ENCODE results near the gene NLGN3. TPM values are rescaled to one million over a fixed set of nuclear protein-coding genes. Genes with fewer than 3 reads are reported as not detected.

Gene NLGN3
- total RNA-seq, 2 experiments from 2014 or later, result 3.4 to 4.3 TPM

GRCh38 chrX:71148278-71148663 lies 3.6 kb downstream of the NLGN3 start:
- H3K27me3 Mint-ChIP-seq, result no peaks in the 10 kb centered on the region
- peaks cover 13% of the 10 kb centered on the region for H3K4me1 Mint-ChIP-seq (ENCODE audit: low read depth)
- intact Hi-C loops (cut with DNase I, micrococcal nuclease), result no loop called here
- ATAC-seq (ENCODE audit: poor library complexity) (no peak), DNase-seq (no peak)
- TF ChIP-seq CTCF (IDR thresholded peaks at IDR 0.05), result no peak
- H3K9me3 ChIP-seq (ENCODE audit: control insufficient read depth in 1 of 2, insufficient read depth in 1 of 2, low read length in 2 of 2), result no peaks in the 10 kb centered on the region
- POLR2A ChIA-PET, result interaction anchor here (0.8 kb wide), 1 partner anchor 10 kb away, joined by 3 read pairs; no protein-coding TSS in a partner anchor
- H3K27ac Mint-ChIP-seq, result no peak overlapping the region
- no peak overlapping the region for H3K4me3 ChIP-seq (ENCODE audit: low read length)
- no peaks in the 10 kb centered on the region for H3K27me3 ChIP-seq (ENCODE audit: control insufficient read depth in 1 of 2, insufficient read depth in 2 of 2, low read length in 2 of 2)
- CTCF ChIA-PET, result no interaction called here
- H3K4me3 Mint-ChIP-seq, result no peak overlapping the region
- no peak overlapping the region for H3K27ac ChIP-seq (ENCODE audit: low read depth in 1 of 2, low read length in 2 of 2)
- peaks cover 4% of the 10 kb centered on the region for H3K36me3 Mint-ChIP-seq (ENCODE audit: low read depth)
- H3K9me3 Mint-ChIP-seq, result no peaks in the 10 kb centered on the region
- H3K36me3 ChIP-seq (ENCODE audit: insufficient read depth, low read length), result no peaks in the 10 kb centered on the region
- H3K4me1 ChIP-seq (ENCODE audit: insufficient read depth, low read length), result peaks cover 10% of the 10 kb centered on the region

DNA sequence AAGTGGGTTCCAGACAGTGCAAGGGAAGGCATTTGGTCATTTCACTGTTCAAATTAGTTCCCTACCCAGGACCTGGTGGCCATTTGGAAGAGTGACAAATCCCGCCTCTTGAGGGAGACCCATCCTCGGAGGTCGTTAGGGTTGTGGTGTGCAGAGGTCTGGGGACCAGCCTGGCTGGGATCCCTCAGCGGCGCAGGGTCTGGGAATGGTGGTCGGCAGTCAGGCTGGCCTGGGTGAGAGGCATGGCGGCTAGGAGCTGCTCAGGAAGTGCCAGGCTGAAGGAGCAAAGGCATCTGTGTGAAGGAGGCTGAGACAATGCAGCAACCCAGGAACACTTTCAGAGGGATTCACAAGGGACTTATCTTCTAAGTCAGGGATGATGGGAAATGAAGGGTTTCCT lies 6.7 kb downstream of the NLGN3 start:
- Histone ChIP-seq H3K27me3 (ENCODE audit: control insufficient read depth in 1 of 2, insufficient read depth in 2 of 2, low read length in 2 of 2) (no peaks in the 10 kb centered on the region), H3K4me3 (ENCODE audit: low read length) (no peak overlapping the region), H3K36me3 (ENCODE audit: insufficient read depth, low read length) (peaks cover 2% of the 10 kb centered on the region), H3K27ac (ENCODE audit: low read depth in 1 of 2, low read length in 2 of 2) (no peak overlapping the region), H3K4me1 (ENCODE audit: insufficient read depth, low read length) (peaks cover under 1% of the 10 kb centered on the region), H3K9me3 (ENCODE audit: control insufficient read depth in 1 of 2, insufficient read depth in 1 of 2, low read length in 2 of 2) (no peaks in the 10 kb centered on the region)
- POLR2A ChIA-PET, result no interaction called here
- Mint-ChIP-seq H3K9me3 (no peaks in the 10 kb centered on the region), H3K27me3 (no peaks in the 10 kb centered on the region), H3K36me3 (ENCODE audit: low read depth) (peaks cover 9% of the 10 kb centered on the region), H3K4me1 (ENCODE audit: low read depth) (peaks cover 4% of the 10 kb centered on the region), H3K27ac (no peak overlapping the region), H3K4me3 (no peak overlapping the region)
- DNase-seq (no peak), ATAC-seq (ENCODE audit: poor library complexity) (no peak)
- intact Hi-C loops (cut with DNase I, micrococcal nuclease), result no loop called here
- CTCF ChIA-PET, result no interaction called here
- no peak for TF ChIP-seq CTCF (IDR thresholded peaks at IDR 0.05)

DNA sequence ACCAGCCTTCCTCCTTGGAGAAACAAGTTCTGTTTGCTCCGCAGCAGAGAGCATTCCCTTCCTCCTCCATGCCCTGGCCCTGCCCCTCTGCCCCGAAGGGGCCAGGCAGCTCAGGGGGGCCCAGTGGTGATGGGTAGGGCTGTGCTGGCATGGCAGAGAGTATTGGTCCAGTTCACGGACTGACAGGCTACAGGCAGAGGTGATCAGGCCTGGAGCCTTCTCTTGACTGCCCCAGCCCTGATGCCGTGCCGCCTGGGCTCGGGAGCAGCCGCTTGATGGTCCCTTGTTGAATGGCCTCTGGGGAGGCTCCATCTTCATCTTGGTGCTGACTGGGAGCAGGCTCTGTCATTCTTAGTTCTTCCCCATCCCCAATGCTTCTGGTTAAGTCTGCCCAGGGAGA lies 9.6 kb downstream of the NLGN3 start:
- ATAC-seq (ENCODE audit: poor library complexity) (no peak), DNase-seq (no peak)
- H3K4me3 Mint-ChIP-seq, result no peak overlapping the region
- Histone ChIP-seq H3K27ac (ENCODE audit: low read depth in 1 of 2, low read length in 2 of 2) (no peak overlapping the region), H3K36me3 (ENCODE audit: insufficient read depth, low read length) (peaks cover 2% of the 10 kb centered on the region), H3K9me3 (ENCODE audit: control insufficient read depth in 1 of 2, insufficient read depth in 1 of 2, low read length in 2 of 2) (no peaks in the 10 kb centered on the region), H3K4me1 (ENCODE audit: insufficient read depth, low read length) (peaks cover under 1% of the 10 kb centered on the region), H3K27me3 (ENCODE audit: control insufficient read depth in 1 of 2, insufficient read depth in 2 of 2, low read length in 2 of 2) (no peaks in the 10 kb centered on the region), H3K4me3 (ENCODE audit: low read length) (no peak overlapping the region)
- peaks cover 10% of the 10 kb centered on the region for H3K36me3 Mint-ChIP-seq (ENCODE audit: low read depth)
- ChIA-PET CTCF (no interaction called here), POLR2A (no interaction called here)
- no peak overlapping the region for H3K27ac Mint-ChIP-seq
- no peaks in the 10 kb centered on the region for H3K9me3 Mint-ChIP-seq
- TF ChIP-seq CTCF (IDR thresholded peaks at IDR 0.05), result no peak
- intact Hi-C loops (cut with DNase I, micrococcal nuclease), result no loop called here
- peaks cover 7% of the 10 kb centered on the region for H3K4me1 Mint-ChIP-seq (ENCODE audit: low read depth)
- H3K27me3 Mint-ChIP-seq, result no peaks in the 10 kb centered on the region
